BLaER1 (cell line): ENCODE measurements around the gene RAB6D.
"Not testable (repeated sequence)": the region's sequence is repeated elsewhere in the genome, so short reads cannot be mapped to it uniquely, and the experiment has no call there.

Experiments used
- H3K27ac ChIP-seq: shearing (Covaris generic); formaldehyde crosslinking; 2 replicates; pipeline ENCODE4 v1.8.1; 2022
- H3K27me3 ChIP-seq: shearing (Covaris generic); formaldehyde crosslinking; 2 replicates; pipeline ENCODE4 v1.8.1; 2022
- H3K36me3 ChIP-seq: shearing (Covaris generic); formaldehyde crosslinking; 2 replicates; pipeline ENCODE4 v1.8.1; 2022
- H3K4me1 ChIP-seq: shearing (Covaris generic); formaldehyde crosslinking; 2 replicates; pipeline ENCODE4 v1.8.1; 2022
- H3K4me2 ChIP-seq: shearing (Covaris generic); formaldehyde crosslinking; 2 replicates; pipeline ENCODE4 v1.8.1; 2022
- H3K4me3 ChIP-seq: shearing (Covaris generic); formaldehyde crosslinking; 2 replicates; pipeline ENCODE4 v1.8.1; 2022
- H3K9ac ChIP-seq: shearing (Covaris generic); formaldehyde crosslinking; 2 replicates; pipeline ENCODE4 v1.8.1; 2022
- H3K9me3 ChIP-seq: shearing (Covaris generic); formaldehyde crosslinking; 2 replicates; pipeline ENCODE4 v1.8.1; 2022
- H4K20me1 ChIP-seq: shearing (Covaris generic); formaldehyde crosslinking; 2 replicates; pipeline ENCODE4 v1.8.1; 2022
- Cebpa-rat ChIP-seq: shearing (Covaris generic); IDR thresholded peaks from 2 replicates; pipeline ENCODE4 v1.8.1; 2022

The RAB6D gene

GRCh38 chr2:131394147-131394931 lies 30.4 kb upstream of the RAB6D start:
- Histone ChIP-seq H3K4me2 (no peak overlapping the region), H3K27me3 (no peaks in the 10 kb centered on the region), H3K27ac (no peak overlapping the region), H3K9ac (no peak overlapping the region), H3K4me3 (no peak overlapping the region), H3K9me3 (no peaks in the 10 kb centered on the region), H3K4me1 (no peaks in the 10 kb centered on the region), H4K20me1 (no peaks in the 10 kb centered on the region), H3K36me3 (no peaks in the 10 kb centered on the region)
- no peak for TF ChIP-seq Cebpa-rat

- not testable (repeated sequence) for H3K36me3 ChIP-seq, H3K27ac ChIP-seq, H3K4me3 ChIP-seq, H3K27me3 ChIP-seq, H3K4me2 ChIP-seq, H3K9me3 ChIP-seq, H4K20me1 ChIP-seq, H3K4me1 ChIP-seq, H3K9ac ChIP-seq
Measured at GRCh38 chr2:131391953-131392352, 28.0 kb upstream of the RAB6D start.

DNA sequence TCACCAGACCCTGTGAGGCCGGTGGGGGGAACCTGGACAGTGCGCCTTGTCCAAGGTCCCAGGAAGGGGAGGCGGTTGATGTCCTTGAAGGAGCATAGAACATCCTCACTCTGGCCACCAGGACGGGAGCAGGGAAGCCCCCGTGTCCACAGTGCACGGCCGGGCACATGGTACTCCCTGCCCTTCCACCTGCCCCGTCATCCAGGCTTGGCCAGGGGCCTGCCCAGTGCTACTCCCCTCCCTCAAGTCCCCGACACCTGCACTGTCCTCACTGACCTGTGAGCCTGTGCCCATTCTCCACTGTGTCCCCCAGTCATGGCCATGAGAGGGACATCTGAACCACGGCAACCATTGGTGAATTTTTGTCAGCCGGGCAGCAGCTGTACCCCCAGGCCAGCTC lies 27.5 kb upstream of the RAB6D start:
- H3K4me3 ChIP-seq, H3K4me2 ChIP-seq, H3K9me3 ChIP-seq, H3K27ac ChIP-seq, H3K9ac ChIP-seq, H3K36me3 ChIP-seq, H4K20me1 ChIP-seq, H3K27me3 ChIP-seq, H3K4me1 ChIP-seq: not testable (repeated sequence)

- not testable (repeated sequence) for H3K4me2 ChIP-seq, H3K27ac ChIP-seq, H3K4me3 ChIP-seq, H3K9me3 ChIP-seq, H3K36me3 ChIP-seq, H4K20me1 ChIP-seq, H3K9ac ChIP-seq, H3K4me1 ChIP-seq, H3K27me3 ChIP-seq
Measured at GRCh38 chr2:131390495-131391130, 26.6 kb upstream of the RAB6D start.

GRCh38 chr2:131389657-131390056 lies 25.7 kb upstream of the RAB6D start:
- Histone ChIP-seq H3K36me3 (no peaks in the 10 kb centered on the region), H3K4me2 (no peak overlapping the region), H3K9ac (no peak overlapping the region), H3K9me3 (no peaks in the 10 kb centered on the region), H3K27ac (no peak overlapping the region), H3K27me3 (no peaks in the 10 kb centered on the region), H3K4me1 (no peaks in the 10 kb centered on the region), H4K20me1 (no peaks in the 10 kb centered on the region), H3K4me3 (no peak overlapping the region)
- TF ChIP-seq Cebpa-rat, result no peak

- H3K4me3 ChIP-seq, H4K20me1 ChIP-seq, H3K4me2 ChIP-seq, H3K9me3 ChIP-seq, H3K27me3 ChIP-seq, H3K36me3 ChIP-seq, H3K9ac ChIP-seq, H3K27ac ChIP-seq, H3K4me1 ChIP-seq: not testable (repeated sequence)
Measured at GRCh38 chr2:131388834-131389233, 24.9 kb upstream of the RAB6D start.

GRCh38 chr2:131373111-131373510 lies 9.1 kb upstream of the RAB6D start:
- not testable (repeated sequence) for H3K9me3 ChIP-seq

GRCh38 chr2:131369954-131370353 lies 6.0 kb upstream of the RAB6D start:
- Histone ChIP-seq H3K4me2 (no peak overlapping the region), H3K4me1 (no peaks in the 10 kb centered on the region), H3K27ac (no peak overlapping the region), H3K36me3 (no peaks in the 10 kb centered on the region), H4K20me1 (no peaks in the 10 kb centered on the region), H3K9ac (no peak overlapping the region), H3K9me3 (no peaks in the 10 kb centered on the region), H3K27me3 (no peaks in the 10 kb centered on the region), H3K4me3 (no peak overlapping the region)
- TF ChIP-seq Cebpa-rat, result no peak

More at GRCh38 chr2:131373111-131373510, 9.1 kb upstream of the RAB6D start:
- H3K4me2 ChIP-seq, H3K9ac ChIP-seq, H4K20me1 ChIP-seq, H3K4me1 ChIP-seq, H3K4me3 ChIP-seq, H3K27me3 ChIP-seq, H3K27ac ChIP-seq, H3K36me3 ChIP-seq: not testable (repeated sequence)

DNA sequence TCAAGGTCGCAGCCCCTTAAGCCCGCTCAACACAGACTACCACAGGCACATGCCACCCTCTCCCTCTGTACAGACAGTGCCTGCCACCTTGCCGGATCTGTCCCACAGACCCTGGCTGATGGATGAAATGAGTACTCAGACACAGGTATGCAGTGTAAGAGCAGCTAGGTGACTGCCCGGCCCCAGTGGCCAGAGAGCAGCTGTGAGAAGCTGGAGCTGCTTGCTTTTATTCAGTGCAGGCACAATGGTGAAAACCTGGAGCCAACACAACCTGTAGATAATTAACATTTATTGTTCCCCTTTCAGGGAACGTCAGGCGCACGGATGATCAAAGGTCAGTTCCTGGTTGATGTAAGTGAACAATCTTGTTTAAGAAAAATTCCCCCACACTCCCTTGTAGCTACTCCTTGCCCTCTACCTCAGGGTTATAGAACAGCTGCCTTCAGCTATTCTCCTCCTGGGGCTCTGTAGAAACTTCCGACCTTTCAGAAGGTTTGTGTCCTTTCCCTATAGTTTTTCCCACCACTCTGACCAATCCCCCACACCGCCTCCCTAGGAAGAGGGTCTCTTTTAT lies 4.6 kb upstream of the RAB6D start:
- H3K27me3 ChIP-seq, H3K36me3 ChIP-seq, H4K20me1 ChIP-seq, H3K4me2 ChIP-seq, H3K4me1 ChIP-seq, H3K9me3 ChIP-seq, H3K4me3 ChIP-seq, H3K27ac ChIP-seq, H3K9ac ChIP-seq: not testable (repeated sequence)

- no peaks in the 10 kb centered on the region for H3K27me3 ChIP-seq
- H3K4me2 ChIP-seq, result no peak overlapping the region
- no peaks in the 10 kb centered on the region for H3K36me3 ChIP-seq
- H3K4me1 ChIP-seq, result no peaks in the 10 kb centered on the region
- H3K4me3 ChIP-seq, result no peak overlapping the region
- no peak for TF ChIP-seq Cebpa-rat
- H3K9me3 ChIP-seq, result no peaks in the 10 kb centered on the region
- H3K9ac ChIP-seq, result no peak overlapping the region
- no peaks in the 10 kb centered on the region for H4K20me1 ChIP-seq
- H3K27ac ChIP-seq, result no peak overlapping the region
Measured at GRCh38 chr2:131367352-131367751, 3.4 kb upstream of the RAB6D start.
